Panc1 (cell line): ENCODE data around the gene CARMIL3.

Source experiments
- TCF7L2 ChIP-seq: IDR thresholded peaks from 2 replicates; pipeline ENCODE4 v1.6.1; 2011; ENCODE audit warnings: mild to moderate bottlenecking, low read depth, low read length, inconsistent platforms
- TF ChIP-seq, protein P1 (sequence below): fragments of 450-650 bp; IDR thresholded peaks from 2 replicates; pipeline ENCODE4 v1.5.1; 2017; ENCODE audit warnings: mild to moderate bottlenecking
- TF ChIP-seq, protein P2 (sequence below), 2 experiments: IDR thresholded peaks; 2 replicates each; pipeline ENCODE4 v1.6.1; 2011 to 2012; ENCODE audit warnings: low read depth in 2 of 2, control low read depth in 1 of 2, low read length in 1 of 2, mild to moderate bottlenecking in 1 of 2, moderate library complexity in 1 of 2; ENCODE audit not compliant: insufficient read depth in 1 of 2

DNA sequence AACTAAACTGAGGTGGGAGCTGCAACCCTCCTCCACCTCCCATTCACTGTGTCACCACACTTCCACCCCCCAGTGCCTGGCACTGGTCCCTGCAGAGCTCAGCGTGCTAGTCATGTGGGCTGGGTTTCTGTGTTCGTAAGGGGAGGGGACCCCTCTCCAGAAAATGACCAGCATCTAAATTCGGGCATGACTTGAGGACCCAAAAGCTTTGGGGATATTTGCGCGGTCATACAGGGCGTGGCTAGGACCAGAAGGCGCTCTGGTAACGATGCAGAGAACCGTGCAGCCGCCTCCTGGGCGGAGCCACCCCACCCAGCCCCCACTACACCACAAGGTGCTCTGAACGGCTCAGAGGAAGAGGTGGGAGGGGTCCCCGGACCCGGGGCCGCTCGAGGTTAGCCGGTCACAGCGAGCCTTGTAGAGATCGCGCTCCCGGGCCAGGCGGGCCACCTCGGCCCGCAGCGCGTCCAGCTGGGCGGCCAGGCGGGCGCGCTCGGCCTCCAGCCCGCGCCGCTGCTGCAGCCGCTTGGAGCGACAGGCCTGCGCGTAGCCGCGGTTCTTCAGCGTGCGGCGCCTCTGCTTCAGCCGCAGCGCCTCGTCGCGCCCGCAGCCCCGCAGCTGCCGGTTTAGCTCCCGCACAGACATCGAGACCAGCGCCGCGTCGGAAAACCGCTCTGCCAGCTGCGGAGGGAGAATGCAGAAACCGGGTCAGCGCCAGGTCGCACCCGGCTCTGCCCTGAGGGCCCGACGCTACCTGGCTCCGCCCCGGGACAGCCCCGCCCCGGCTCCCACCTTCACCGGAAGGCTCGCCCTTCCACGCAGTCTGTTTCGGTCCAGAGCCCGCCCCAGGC is 29.3 kb downstream of the CARMIL3 start:
- TF ChIP-seq, protein P1, sequence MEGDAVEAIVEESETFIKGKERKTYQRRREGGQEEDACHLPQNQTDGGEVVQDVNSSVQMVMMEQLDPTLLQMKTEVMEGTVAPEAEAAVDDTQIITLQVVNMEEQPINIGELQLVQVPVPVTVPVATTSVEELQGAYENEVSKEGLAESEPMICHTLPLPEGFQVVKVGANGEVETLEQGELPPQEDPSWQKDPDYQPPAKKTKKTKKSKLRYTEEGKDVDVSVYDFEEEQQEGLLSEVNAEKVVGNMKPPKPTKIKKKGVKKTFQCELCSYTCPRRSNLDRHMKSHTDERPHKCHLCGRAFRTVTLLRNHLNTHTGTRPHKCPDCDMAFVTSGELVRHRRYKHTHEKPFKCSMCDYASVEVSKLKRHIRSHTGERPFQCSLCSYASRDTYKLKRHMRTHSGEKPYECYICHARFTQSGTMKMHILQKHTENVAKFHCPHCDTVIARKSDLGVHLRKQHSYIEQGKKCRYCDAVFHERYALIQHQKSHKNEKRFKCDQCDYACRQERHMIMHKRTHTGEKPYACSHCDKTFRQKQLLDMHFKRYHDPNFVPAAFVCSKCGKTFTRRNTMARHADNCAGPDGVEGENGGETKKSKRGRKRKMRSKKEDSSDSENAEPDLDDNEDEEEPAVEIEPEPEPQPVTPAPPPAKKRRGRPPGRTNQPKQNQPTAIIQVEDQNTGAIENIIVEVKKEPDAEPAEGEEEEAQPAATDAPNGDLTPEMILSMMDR = no peak
- no peak for TF ChIP-seq TCF7L2
- TF ChIP-seq, protein P2, sequence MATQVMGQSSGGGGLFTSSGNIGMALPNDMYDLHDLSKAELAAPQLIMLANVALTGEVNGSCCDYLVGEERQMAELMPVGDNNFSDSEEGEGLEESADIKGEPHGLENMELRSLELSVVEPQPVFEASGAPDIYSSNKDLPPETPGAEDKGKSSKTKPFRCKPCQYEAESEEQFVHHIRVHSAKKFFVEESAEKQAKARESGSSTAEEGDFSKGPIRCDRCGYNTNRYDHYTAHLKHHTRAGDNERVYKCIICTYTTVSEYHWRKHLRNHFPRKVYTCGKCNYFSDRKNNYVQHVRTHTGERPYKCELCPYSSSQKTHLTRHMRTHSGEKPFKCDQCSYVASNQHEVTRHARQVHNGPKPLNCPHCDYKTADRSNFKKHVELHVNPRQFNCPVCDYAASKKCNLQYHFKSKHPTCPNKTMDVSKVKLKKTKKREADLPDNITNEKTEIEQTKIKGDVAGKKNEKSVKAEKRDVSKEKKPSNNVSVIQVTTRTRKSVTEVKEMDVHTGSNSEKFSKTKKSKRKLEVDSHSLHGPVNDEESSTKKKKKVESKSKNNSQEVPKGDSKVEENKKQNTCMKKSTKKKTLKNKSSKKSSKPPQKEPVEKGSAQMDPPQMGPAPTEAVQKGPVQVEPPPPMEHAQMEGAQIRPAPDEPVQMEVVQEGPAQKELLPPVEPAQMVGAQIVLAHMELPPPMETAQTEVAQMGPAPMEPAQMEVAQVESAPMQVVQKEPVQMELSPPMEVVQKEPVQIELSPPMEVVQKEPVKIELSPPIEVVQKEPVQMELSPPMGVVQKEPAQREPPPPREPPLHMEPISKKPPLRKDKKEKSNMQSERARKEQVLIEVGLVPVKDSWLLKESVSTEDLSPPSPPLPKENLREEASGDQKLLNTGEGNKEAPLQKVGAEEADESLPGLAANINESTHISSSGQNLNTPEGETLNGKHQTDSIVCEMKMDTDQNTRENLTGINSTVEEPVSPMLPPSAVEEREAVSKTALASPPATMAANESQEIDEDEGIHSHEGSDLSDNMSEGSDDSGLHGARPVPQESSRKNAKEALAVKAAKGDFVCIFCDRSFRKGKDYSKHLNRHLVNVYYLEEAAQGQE (IDR thresholded peaks at IDR 0.05; ENCODE audit: insufficient read depth in 1 of 2, low read depth in 2 of 2, low read length in 1 of 2) = 0 out of 4 replicates have a peak, but pooled peaks of 1 of the 2 experiments have one; percentile 25
